HG02759 (cell line): Measurements from ENCODE around the gene ESR1.
"Not testable (repeated sequence)": the region's sequence is repeated elsewhere in the genome, so short reads cannot be mapped to it uniquely, and the experiment has no call there.

Source experiments
- ATAC-seq: cut with Tn5 transposase; IDR thresholded peaks from one replicate; pipeline ENCODE4 v1.9.1; 2021; ENCODE audit warnings: mild to moderate bottlenecking, moderate library complexity; ENCODE audit not compliant: unreplicated experiment

Gene ESR1

DNA sequence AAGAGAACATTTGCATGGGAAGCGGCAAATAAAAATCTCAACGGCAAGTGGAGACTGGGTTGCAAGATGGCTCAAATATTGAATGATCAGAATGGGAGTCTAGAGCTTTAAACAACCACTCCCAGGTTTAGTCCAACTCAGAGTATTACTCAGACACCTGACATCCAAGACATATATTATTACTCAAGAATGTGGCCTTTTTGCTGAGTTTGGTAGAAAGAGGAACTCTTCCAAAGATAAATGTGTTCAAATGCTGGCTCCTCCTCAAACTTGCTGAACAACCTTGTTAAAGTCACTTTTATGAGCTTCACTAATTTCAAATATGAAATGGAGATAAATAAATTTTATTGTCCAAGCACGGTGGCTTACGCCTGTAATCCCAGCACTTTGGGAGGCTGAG is 77.8 kb downstream of the ESR1 start:
- no peak for ATAC-seq

DNA sequence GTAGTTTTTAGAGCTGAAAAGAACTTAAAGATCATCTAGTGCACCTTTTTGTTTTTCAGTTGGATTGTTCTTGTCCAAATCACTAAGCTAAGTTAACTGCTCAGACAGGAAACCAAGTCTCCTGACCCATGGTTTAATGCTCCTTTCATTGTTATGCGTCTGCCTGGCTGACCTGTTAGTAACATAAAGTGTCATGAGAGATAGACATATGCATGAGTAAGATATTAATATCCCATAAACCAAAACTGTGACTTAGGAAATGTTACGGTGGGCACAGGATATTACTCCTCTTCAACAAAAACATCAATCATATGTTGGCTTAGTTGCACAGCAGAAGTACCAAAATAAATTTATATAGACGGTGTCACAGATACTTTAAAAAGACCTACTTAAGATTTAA is 84.0 kb downstream of the ESR1 start:
- ATAC-seq, result no peak

GRCh38 chr6:151894426-151894825 is 86.9 kb downstream of the ESR1 start:
- ATAC-seq, result not testable (repeated sequence)

GRCh38 chr6:151899221-151899620 is 91.7 kb downstream of the ESR1 start:
- ATAC-seq, result not testable (repeated sequence)

- not testable (repeated sequence) for ATAC-seq
Measured at GRCh38 chr6:151899796-151900195, 92.3 kb downstream of the ESR1 start.

DNA sequence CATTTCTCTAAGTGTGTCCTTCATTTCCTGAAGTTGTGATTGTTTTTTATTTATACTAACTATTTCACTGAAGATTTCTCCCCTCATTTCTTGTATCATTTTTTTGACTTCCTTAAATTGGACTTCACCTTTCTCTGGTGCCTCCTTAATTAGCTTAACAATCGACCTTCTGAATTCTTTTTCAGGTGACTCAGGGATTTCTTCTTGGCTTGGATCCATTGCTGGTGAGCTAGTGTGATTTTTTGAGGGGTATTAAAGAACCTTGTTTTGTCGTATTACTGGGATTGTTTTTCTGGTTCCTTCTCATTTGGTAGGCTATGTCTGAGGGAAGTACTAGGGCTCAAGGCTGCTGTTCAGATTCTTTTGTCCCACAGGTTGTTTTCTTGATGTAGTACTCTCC is 92.8 kb downstream of the ESR1 start:
- ATAC-seq, result no peak

DNA sequence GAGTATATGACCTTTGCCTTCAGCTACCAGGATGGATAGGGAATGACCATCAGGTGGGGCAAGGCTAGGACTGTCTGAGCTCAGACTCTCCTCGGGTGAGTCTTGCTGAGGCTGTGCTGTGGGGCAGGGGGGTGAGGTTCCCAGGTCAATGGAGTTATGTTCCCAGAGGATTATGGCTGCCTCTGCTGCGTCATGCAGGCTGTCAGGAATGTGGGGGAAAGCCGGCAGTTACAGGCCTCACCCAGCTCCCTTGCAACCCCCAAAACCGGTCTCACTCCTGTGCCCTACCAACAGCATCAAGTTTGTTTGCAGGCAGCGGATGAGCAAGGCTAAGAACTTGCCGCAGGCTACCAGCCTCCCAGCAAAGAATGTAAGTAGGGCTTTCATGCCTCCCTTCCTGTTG is 93.5 kb downstream of the ESR1 start:
- no peak for ATAC-seq

DNA sequence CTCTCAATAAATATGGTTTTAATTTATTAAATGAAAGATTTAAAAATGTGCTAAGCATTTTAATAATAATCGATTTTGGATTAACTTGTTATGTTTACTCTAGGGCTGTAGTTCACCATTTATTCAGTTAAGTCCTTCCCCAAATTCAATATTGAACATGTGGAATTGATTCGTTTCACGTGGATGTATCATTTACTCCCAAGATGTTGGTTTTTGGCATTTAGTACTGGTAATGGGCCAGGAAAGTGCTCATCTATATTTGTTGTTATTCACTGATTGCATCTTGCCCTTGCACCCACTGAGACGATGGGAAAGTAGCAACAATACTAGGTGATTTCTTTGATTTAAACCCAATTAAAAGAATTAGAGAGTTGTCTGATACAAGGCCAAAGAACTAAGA is 97.1 kb downstream of the ESR1 start:
- ATAC-seq, result no peak

- no peak for ATAC-seq
Measured at GRCh38 chr6:151905072-151905471, 97.6 kb downstream of the ESR1 start.

GRCh38 chr6:151905854-151906253 is 98.4 kb downstream of the ESR1 start:
- no peak for ATAC-seq

GRCh38 chr6:151911401-151911800 is 103.9 kb downstream of the ESR1 start:
- ATAC-seq, result no peak

DNA sequence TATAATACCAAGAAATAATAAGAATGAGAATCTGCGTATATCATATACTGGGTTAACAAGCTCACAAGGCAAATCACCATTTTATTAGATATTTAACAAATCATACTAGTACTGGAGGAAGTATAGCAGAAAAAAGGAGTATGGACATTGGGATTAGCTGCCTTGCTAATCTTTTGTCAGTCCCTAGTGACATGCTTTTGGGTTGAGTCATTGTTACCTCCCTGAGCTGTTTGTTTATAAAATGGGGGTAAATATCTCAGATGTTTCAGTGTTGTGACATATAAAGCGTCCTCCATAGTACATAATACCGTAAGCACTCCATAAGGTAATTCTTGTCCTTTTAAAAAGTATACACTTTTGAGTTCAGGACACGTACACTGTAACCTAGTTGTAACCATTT is 107.0 kb downstream of the ESR1 start:
- ATAC-seq, result no peak

- ATAC-seq, result no peak
Measured at GRCh38 chr6:151916075-151916474, 108.6 kb downstream of the ESR1 start.

DNA sequence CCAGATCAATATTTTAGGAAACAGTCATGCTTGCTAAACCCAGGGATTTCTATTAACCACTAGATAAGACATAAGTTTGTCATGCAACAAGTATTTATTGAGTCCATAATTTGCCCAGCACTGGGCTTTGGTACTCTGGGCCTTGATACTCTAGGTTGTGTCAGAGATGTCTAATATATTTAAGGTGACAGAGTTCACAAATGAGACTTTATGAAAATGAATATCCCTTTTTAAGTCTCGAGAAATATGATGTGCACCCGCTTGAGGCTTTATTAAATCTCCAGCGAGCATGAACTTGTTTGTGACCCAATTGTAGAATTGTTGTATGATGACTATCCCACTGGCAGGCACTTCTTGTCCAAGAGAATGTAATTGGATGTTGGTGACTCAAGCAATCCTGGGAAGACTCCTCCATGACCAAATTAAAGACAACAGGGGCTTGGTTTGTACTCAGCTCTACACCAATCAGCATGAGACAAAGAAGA is 109.2 kb downstream of the ESR1 start:
- ATAC-seq, result no peak

DNA sequence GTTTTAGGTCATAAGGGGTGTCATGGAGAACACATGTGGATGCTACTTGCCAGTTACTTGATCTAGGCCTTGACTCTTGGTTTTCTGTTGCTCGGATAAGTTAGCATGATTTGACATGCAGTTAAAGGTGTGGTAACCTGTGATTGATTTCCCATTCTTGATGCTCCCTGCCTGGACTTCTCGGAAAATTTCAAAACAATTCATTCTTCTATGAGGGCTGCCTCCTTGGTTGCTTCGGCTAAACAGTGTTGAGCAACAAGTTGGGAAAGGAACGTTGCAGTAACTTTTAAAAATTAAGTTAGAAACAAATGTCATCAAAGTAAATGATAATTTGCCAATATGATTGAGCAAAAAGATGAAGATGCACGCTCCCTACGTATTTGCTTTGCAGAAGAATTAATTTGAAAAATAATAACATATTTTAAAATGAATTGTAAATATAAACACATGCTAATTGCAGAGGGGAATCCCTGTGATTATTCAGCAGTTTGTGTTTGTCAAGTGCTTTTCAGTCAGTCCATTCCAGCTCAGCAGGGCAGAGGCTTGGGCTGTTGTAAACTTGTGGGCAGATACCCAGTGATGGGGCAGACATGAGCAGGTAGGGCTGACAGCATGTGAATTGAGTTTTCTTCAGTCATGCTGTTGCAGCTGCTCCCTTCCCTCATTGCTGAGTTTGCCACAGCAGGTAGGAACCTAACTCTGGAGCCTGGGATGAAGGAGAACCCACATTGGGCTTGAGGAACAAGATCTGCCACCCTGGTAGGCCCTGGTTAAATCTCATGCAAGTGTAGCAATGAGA is 110.2 kb downstream of the ESR1 start:
- ATAC-seq, result no peak

DNA sequence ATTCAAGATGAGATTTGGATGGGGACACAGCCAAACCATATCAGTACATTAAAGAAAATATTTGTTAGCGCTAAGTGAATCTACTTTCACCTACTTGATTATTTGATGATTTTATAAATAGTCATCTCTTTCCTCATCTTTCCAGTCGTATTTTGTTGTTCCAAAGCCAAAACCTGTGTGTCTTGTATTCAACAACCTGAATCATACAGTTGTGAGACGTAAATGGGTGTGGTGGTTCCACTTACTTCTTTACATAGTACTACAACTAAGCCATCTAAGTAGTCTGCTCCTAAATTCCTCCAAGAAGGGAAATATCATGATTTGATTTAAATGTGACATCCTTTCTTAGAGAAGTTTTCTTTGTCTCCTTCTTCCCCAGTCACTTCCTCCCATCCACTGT is 132.8 kb downstream of the ESR1 start:
- ATAC-seq, result no peak

GRCh38 chr6:151948002-151948743 is 140.7 kb downstream of the ESR1 start:
- no peak for ATAC-seq

DNA sequence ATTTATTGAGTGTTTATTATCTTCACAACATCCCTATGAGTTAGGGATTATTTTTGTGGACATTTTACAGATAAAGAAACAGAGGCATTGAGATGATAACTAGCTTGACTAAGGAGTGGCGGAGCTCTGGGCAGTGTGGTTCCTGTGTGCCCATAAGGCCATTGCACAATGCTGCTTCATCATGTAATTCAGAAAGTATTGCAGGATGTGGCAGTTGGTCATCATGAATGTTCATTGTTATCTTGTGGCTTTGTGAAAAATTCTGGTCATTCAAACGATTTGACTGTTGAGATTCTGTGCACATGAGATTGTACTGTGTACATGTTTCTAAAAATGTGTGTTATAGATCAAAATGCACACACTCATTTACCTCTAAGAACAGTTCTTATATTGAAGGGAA is 150.8 kb downstream of the ESR1 start:
- no peak for ATAC-seq

DNA sequence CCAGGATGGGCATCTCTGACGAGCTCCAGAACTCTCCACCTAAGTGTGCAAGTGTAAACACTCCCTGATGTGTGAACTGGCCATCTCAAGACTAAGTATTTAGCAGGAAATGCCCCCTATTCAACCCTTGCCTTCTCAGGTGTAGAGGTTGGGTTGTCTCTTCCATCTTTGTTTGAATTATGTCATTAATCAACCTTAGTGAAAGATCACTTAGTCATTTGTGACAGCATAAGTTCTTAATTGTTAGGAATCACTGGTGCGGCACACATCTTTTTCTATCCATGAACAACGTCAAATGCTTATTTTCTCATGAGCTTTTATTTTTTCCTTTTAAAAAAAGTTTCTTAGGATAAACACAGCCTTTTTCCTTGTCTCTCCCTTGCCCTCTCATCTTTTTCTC is 151.6 kb downstream of the ESR1 start:
- no peak for ATAC-seq

DNA sequence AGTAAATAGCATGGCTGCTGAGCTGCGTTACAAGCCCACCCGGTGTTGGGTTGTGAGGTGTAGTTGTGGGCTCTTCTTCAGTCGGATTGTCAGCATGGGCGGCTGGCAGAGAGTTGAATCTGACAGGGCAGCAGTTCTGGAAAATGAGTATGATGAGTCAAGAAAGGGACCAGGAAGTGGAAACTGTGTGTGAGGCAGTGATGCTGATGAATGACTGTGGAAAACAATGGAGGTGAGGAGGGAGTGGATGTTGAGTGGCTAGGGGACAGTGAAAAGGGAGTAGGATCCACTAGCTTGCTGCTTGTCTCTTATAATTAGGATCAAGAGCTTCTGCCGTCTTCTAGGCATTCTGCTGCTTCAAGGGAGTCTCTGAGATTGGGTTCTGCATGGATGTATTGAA is 154.3 kb downstream of the ESR1 start:
- ATAC-seq, result no peak

- ATAC-seq, result no peak
Measured at GRCh38 chr6:151962246-151962846, 154.9 kb downstream of the ESR1 start.

GRCh38 chr6:151963001-151963400 is 155.5 kb downstream of the ESR1 start:
- ATAC-seq, result no peak
